HG02759 (cell line): ENCODE measurements around the gene NHLH1.

Experiments used
- ATAC-seq: cut with Tn5 transposase; IDR thresholded peaks from one replicate; pipeline ENCODE4 v1.9.1; 2021; ENCODE audit warnings: mild to moderate bottlenecking, moderate library complexity; ENCODE audit not compliant: unreplicated experiment

NHLH1 gene

DNA sequence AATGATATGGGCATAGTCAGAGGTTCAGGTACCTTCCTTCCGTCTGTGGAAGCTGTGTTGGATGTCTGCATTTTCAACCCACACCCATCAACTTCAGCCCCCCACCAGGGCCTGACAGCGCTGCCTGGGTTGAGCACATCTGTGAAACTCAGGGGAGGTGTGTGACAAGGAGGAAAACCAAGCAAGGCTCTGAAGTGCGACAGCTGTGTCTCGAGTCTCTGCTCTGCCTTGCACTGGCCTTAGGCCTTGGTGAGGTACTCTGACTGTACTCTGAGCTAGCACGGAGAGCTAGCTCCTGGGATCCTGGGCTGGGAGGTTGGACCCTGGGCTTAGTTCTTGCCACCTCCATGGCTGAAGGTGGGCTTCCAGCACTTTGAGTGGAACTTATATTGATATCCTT, 42.6 kb downstream of the NHLH1 start:
- no peak for ATAC-seq

DNA sequence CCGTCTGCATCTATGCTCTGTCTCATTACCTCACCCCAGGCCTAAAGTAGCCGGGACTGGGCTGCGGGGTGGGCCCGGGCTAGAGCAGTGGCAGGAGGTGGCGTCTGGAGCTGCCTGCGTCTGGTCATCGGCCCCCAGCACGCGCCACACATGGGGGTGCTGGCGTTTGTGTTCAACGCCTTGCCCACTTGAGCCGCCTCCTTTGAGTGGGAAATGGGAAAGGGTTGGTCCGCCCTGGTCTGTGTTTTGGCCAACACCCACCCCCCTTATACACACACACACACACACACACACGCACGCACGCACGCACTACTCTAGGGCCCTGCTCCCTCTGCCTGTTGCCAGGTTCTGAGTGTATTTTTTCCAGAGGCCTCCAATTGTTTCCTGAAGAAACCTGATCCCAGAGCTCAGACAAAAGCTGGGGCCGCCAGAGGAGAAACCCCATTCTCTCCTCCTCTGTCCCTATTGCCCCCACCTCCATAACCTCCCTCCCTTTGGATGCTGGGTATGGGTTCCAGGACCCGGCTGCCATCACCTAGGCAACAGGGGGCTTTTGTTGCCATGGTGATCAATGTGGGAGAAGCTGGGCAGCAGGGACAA, 43.6 kb downstream of the NHLH1 start:
- no peak for ATAC-seq

DNA sequence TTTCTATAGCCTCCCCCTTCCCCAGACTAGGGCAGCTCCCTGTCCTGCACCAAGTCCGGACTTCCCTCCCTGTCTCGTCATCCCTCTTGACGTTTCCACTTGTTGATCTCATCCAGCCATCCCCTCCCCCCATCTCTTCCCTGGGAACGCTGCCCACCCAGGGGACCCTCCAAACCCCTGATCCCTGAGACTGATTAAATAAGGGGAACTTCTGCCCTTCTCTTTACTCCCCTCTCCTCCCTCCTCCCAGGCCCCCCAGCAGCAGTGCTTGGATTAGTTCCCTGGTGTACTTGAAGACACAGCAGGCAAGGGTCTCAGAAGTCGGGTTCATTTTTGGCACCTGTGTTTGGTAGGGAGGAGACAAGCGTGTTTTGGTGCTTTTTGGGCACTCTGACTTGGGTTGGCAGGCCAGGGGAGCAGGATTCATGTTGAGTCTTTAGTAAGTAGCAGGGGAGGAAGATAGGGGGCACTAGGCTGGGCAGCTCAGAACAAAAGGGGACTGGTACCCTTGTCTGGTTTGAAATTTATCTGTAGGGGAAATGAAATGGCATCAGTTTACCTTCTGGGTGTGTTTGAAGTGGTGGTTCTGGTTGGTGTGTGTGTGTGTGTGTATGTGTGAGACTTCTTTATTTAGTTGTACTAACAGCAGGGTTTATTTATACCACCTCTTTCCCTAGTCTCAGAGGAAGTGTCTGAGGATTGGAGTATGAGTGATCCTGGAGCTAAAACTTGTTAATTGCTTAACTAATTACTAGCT, 44.6 kb downstream of the NHLH1 start:
- no peak for ATAC-seq

DNA sequence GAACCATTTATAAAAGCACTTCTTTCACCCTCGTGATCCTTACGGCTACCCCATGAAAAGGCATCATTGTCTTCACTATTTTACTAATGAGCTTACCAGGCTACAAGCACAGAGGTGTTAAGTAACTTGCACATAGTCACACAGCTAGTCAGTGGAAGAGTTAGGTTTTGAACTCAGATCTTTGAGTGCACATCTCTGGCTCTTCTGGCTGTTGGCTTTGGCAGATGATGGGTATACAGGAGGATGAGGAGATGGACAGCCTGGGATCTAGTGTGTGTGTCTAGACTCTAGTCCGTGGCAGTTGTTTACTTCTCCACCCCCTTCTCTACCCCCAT, 45.1 kb downstream of the NHLH1 start:
- no peak for ATAC-seq

DNA sequence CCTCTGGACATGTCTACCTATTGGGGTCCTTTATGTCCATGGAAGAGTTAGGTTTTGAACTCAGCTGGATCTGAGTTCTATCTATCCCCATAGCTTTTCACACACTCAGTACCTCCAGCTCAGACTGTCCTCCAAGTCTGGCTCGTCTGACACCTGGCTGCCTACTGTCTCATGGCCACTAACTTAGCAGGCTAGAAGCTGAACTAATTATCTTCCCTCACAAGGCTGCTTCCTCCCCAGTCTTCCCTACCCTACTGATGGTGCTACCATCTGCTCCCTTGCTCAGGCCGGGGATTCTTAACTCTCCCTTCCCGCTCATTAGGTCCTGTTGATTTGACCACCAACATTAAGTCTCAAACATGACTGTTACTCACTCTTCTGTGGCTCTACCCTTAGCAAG, 46.8 kb downstream of the NHLH1 start:
- ATAC-seq: no peak

DNA sequence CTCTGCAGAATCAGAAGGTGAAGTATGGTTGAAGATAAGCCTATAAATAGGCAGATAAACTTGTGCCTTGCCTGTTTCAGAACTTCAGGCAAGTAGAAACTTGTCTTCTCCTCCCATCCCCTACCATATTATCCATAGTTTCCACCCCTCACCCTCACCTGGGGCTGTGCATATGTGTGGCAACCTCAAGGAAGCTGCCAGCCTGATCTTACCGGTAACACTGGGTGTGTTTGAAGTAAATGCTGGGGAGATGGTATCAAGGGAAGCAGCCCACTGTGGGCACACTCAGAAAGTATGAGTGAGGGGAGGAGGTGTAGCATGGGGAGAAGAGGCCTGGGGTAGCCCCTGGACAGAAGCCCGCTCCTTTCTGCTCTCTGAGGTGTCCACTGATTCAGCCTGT, 48.0 kb downstream of the NHLH1 start:
- ATAC-seq: no peak

DNA sequence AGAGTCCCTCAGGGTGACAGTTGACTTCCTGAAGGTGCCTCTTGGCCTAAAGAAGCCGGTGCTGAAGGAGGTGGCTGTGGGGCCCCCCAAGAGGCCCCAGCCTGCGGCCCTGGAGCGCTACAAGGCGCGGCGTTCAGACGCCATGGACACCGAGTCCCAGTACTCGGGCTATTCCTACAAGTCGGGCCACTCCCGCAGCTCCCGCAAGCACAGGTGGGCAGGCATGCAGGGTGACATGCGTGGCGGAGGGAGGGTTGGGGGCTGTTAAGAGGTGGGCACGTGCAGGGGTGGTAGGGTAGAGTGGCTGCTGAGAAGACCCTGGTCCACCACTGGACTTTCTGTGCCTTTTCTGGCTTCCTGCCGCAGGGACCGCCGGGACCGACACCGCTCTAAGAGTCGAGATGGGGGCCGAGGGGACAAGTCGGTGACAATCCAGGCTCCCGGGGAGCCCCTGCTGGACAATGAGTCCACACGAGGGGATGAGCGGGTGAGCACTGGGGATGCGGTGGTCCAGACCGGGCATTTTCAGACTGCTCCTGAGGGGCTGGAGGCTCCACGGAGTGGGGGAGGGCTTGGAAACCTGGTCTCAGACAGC, 48.9 kb downstream of the NHLH1 start:
- no peak for ATAC-seq

DNA sequence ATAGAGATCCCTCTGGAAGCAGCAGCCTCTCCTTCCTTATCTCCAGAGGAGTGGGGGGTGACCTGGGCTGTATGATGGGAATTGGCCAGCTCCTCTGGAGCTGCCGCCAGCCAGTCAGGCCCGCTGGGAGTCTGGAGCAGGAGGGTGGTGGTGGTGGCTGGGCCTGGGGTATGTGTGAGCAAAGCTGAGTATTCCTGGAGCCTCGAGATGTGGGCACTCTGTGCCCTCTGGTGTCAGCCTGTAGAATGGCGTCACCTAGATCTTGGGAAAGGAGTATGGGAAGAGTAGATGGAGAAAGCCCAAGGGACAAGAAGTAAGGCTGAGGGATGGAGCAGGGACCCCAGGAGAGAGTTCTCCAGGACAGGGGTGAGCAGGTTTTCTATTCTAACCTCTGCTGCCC, 49.5 kb downstream of the NHLH1 start:
- no peak for ATAC-seq

DNA sequence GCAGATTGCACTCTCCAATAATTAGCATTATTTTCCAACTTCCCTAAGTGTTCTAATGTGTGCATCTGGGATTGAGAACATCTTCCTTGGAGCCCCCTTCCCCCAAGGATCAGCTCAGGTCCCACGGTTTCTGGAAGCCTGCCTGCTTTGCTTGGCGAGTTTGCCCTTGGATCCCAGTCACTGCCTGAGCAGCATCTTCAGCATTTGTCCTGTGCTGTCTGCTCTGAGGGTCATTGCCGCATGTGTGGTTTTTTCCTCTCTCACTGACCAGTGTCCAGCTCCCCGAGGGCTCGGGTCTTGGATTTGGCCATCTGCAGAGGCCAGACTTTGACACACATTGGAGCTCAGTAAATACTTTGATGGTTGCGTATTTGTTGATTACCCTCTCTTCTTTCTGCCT, 51.6 kb downstream of the NHLH1 start:
- no peak for ATAC-seq

DNA sequence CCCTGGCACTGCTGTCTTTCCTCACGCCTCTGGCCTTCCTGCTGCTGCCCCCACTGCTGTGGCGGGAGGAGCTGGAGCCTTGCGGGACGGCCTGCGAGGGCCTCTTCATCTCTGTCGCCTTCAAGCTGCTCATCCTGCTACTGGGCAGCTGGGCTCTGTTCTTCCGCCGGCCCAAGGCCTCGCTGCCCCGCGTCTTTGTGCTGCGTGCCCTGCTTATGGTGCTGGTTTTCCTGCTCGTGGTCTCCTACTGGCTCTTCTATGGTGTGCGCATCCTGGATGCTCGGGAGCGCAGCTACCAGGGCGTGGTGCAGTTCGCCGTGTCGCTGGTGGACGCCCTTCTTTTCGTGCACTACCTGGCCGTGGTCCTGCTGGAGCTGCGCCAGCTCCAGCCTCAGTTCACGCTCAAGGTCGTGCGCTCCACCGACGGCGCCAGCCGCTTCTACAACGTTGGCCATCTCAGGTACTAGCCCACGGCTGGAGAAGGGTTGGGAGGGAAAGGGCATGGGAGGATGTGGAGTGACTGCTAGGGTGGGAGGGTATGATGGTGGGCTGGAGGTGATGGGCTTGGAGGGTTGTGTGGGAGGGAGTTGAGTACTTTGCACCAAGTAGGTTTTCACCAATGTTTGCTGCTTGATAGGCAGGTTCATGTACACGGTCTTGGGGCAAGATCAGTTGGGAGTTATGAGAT, 52.4 kb downstream of the NHLH1 start:
- no peak for ATAC-seq

DNA sequence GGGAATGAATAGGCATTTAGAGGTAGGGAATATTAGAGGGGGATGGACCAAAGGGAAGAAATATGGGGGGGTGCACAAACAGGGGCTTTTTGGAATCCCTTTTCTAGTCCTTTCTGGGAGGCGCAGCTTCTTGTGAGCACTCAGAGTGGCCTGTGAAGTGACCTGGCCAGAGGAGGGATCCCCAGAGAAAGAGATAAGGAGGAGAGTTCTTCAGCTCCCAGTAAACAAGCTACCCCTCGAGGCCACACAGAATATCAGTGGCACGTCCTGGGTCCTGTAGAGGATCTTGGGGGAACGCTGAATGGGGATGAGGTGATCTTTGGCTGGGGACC, 52.9 kb downstream of the NHLH1 start:
- ATAC-seq: no peak

DNA sequence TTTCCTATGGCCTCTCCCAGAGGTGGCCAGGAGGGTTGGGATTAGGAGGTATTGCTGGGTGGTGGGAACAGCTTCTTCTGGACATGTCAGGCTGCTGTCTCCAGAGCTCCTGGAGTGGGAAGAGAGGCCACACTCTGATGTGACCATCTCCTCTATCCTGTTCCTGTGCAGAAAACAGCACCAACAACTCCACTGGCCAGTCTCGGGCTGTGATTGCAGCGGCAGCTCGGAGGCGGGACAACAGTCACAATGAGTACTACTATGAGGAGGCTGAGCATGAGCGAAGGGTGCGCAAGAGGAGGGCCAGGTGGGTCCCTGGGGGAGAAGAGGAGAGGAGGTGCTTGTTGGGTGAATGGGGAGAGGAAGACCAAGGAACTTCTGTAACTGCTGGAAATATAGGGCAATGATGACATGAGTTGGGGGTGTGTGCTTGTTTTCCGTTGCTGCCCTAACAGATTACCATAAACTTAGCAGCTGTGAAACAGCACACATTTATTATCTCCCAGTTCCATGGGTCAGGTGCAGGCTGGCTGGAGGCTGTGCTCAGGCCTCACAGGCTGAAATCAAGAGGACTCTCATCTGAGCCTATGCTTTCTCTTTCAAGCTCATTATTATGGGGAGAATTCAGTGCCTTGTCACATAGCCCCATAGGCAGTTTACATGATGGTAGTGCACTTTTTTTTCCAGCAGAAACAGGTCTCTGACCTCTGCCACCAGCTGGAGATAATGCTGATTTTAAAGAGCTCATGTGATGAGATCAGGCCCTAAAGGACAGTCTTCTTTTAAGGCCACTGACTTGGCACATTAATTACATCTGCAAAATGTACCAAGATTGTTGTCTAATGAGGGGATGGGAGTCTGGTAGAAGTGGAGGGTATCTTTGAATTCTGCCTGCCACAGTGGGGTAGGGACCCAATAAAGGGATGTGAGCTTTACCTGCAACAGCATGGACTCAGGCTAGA, 54.3 kb downstream of the NHLH1 start:
- ATAC-seq: no peak

DNA sequence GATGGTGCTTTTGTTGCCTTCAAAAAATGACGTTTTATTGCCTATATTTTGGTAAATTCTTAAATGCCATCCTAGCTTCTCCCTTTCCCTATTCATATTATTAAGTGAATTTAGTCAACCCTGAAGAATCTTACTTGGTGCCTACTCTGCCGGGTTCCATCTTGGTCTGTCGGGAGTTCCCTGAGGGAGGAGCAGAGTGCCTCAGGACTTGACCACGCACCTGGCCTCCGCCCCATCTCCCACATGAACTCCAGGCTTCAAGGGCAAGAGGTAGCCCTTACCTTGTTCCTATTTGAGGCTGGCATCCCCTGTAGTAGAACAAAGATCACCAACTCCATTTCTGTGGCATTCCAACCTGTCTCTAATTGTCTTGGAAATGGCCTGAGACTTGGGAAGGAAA, 55.0 kb downstream of the NHLH1 start:
- ATAC-seq: no peak
